ENCODE results near the gene LRMDA.

The LRMDA gene

DNA sequence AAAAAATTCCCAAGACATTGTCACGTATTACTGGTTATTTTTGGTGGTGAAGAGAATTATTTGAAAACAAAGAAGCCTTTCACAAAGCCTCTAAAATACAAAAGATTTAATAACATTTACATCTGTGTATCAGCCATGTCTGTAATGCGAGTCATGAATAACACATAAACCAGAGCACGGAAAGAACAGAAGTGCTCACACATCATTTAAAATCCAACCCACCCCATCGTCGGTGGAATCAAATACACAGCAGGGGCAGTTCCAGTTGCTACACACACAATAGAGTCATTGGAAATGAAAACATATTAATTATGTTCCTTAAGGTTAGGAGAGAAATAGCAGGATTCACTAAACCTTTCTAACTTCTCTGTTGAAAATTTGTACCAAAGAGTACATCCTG lies 1108.9 kb downstream of the LRMDA start:
- no peak overlapping the region for H3K4me3 ChIP-seq (ENCODE audit: low read depth, low read length)
- TF ChIP-seq, protein P1, sequence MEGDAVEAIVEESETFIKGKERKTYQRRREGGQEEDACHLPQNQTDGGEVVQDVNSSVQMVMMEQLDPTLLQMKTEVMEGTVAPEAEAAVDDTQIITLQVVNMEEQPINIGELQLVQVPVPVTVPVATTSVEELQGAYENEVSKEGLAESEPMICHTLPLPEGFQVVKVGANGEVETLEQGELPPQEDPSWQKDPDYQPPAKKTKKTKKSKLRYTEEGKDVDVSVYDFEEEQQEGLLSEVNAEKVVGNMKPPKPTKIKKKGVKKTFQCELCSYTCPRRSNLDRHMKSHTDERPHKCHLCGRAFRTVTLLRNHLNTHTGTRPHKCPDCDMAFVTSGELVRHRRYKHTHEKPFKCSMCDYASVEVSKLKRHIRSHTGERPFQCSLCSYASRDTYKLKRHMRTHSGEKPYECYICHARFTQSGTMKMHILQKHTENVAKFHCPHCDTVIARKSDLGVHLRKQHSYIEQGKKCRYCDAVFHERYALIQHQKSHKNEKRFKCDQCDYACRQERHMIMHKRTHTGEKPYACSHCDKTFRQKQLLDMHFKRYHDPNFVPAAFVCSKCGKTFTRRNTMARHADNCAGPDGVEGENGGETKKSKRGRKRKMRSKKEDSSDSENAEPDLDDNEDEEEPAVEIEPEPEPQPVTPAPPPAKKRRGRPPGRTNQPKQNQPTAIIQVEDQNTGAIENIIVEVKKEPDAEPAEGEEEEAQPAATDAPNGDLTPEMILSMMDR (IDR thresholded peaks at IDR 0.05; ENCODE audit: borderline replicate concordance, insufficient read depth, low read depth, low read length) = no peak

DNA sequence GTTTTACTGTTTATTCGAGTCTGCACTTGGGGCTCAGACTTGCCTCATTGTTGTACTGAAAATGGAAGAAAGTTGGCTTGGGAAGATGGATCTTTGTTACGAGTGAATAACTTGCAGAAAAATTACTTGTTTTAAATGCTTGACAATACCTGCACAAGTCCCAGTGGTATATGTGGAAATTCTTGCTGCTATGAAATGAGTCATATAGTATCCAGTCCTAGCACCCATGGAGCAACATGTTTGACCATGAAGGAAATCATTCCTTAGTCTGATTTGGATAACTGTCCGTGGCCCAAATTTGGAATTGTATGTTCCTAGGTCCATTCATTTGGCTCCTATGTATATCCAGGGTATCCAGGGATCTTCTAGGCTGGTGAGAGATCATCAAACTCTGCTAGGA lies 1109.4 kb downstream of the LRMDA start:
- TF ChIP-seq, protein P1 (IDR thresholded peaks at IDR 0.05; ENCODE audit: borderline replicate concordance, insufficient read depth, low read depth, low read length) = no peak

DNA sequence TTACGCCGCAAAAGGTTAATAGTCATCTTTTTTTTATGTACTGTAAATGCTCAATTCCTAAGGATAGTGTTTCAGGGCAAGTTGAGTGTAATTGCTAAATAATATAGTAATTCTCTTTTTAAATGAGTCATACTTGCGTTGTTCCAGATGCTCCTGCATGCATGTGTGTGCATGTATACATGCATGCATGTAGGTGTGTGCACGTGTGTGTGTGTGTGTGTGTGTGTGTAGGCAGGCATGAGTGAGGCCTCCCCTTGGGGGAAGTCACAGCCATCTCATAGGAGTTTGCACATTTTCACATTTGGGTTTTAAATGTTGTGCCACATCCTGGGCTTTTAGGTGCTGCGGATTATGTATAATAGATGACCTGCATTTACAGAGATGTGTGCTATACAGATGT lies 1110.4 kb downstream of the LRMDA start:
- TF ChIP-seq, protein P1 (IDR thresholded peaks at IDR 0.05; ENCODE audit: borderline replicate concordance, insufficient read depth, low read depth, low read length) = no peak
- H3K4me3 ChIP-seq (ENCODE audit: low read depth, low read length) = no peak overlapping the region

More for the DNA sequence above, 1109.4 kb downstream of the LRMDA start:
- no peak overlapping the region for H3K4me3 ChIP-seq (ENCODE audit: low read depth, low read length)

DNA sequence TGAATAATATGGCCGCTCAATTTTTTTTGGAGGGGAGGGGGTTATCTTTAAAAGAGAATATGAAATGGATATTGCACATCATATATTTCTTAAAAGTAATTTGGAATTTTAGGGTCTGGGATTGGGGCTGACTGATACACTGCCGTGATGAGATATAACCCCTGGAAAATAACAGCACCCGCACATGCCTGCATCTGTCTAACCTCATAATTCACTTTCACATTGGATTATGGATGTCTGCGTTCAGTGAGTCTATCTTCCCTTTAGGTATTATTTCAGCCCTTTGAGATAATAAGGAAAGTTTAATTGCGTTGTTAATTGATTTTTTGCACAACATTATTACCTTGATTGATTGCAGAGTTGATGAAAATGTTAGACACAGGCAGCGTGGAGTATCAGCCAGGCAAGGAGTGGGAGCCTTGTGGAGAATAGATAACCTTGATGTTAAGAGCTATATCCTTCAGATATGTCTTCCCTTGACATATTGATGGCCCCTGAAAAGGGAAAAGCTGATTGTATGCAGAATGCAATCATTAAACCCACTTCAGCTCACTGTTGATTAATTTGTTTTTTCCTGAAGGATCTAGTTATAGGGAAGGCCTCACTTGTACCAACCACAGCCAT lies 1111.0 kb downstream of the LRMDA start:
- no peak overlapping the region for H3K4me3 ChIP-seq (ENCODE audit: low read depth, low read length)
- TF ChIP-seq, protein P1 (IDR thresholded peaks at IDR 0.05; ENCODE audit: borderline replicate concordance, insufficient read depth, low read depth, low read length) = no peak

DNA sequence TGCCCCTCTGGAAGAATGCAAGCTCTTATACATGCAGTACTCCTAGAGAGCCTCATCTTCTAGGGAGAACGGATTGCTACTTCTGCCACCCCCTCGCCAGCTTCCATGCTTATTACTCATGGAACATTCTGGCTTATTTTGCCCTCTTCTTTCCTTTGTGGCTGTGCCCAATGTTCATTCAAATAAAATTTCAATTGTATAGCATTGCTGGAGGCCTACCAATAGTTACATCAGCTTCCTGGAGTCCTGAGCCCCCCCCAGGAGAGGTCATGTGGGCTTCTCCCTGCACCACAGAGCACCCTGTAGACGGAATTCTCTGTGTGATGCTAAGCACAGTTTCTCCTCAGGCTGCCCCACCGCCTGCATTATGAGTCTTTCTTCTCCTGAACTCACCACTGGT lies 1112.2 kb downstream of the LRMDA start:
- H3K4me3 ChIP-seq (ENCODE audit: low read depth, low read length) = no peak overlapping the region
- TF ChIP-seq, protein P1 (IDR thresholded peaks at IDR 0.05; ENCODE audit: borderline replicate concordance, insufficient read depth, low read depth, low read length) = no peak

DNA sequence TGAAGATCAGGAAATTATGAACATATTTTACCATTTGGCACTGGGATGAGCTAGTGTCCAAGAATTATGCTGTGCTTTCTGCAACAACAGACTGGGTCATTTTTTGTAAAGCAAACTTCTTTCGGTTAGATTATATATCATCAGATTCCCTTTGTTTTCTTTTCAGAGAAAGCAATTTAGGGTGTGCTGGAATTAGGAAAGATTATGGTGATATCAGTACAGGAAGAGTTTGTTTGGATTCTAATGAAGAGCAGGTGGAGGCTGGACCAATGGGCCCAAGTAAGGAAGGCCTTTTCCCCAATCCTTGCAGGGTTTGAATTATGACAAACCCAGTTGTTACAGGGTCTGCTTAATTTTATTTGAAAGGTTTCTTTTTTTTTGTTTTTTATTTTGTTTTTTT lies 1113.4 kb downstream of the LRMDA start:
- TF ChIP-seq, protein P1 (IDR thresholded peaks at IDR 0.05; ENCODE audit: borderline replicate concordance, insufficient read depth, low read depth, low read length) = no peak

DNA sequence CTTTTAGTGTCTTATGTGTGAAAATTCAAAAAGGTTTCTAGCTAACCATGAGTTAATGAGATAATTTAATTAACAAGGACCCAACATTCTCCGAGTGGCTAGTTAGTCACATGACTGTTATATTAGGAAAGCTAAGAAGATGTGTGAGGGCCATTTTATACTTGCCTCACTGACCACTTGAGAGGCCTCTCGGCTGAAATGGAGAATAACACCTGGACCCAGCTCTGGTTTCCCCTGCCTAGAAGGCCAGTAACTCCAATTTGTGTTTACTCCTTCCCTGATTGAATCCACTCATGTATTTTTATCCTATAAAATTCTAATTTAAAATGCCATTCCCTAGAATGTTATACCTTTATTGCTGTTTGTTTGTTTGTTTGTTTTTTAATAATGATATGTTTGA lies 1115.0 kb downstream of the LRMDA start:
- H3K4me3 ChIP-seq (ENCODE audit: low read depth, low read length) = no peak overlapping the region
- TF ChIP-seq, protein P1 (IDR thresholded peaks at IDR 0.05; ENCODE audit: borderline replicate concordance, insufficient read depth, low read depth, low read length) = no peak

More for the DNA sequence above, 1113.4 kb downstream of the LRMDA start:
- H3K4me3 ChIP-seq (ENCODE audit: low read depth, low read length) = no peak overlapping the region
